ENCODE measurements around the gene TMEM119. TPM values are rescaled to one million over a fixed set of nuclear protein-coding genes. Genes with fewer than 3 reads are reported as not detected.

The TMEM119 gene
- total RNA-seq, 1 experiment from 2014 or later, result not detected

GRCh38 chr12:108565146-108565545 is 32.7 kb downstream of the TMEM119 start:
- intact Hi-C loops (cut with micrococcal nuclease; ENCODE audit: unreplicated experiment), result no loop called here

GRCh38 chr12:108564724-108565123 is 33.2 kb downstream of the TMEM119 start:
- H3K36me3 ChIP-seq (ENCODE audit: control insufficient read depth, insufficient read depth, low read length), result peaks cover 37% of the 10 kb centered on the region
- CTCF ChIA-PET, result interaction anchor here (2.8 kb wide), 1 partner anchor 53 kb away, joined by 17 read pairs; no protein-coding TSS in a partner anchor
- DNase-seq (ENCODE audit: low read depth, low spot score) (no peak), ATAC-seq (no peak)
- H3K27ac ChIP-seq (ENCODE audit: low read length), result peak overlapping the region; percentile 84
- POLR2A ChIA-PET, result no interaction called here
- BruUV-seq (replicated peaks), result no TSS peak
- intact Hi-C loops (cut with micrococcal nuclease; ENCODE audit: unreplicated experiment), result loop anchor here (5.0 kb wide), 1 partner anchor 528 kb away; the partner anchor contains the start of gene ALKBH2
- no peaks in the 10 kb centered on the region for H3K27me3 ChIP-seq (ENCODE audit: control insufficient read depth, insufficient read depth, low read length)
- no peaks in the 10 kb centered on the region for H3K9me3 ChIP-seq (ENCODE audit: control insufficient read depth, insufficient read depth, low read depth, low read length)
- in situ Hi-C loops (cut with HindIII; ENCODE audit: low pct_unique_long_range_greater_than_20kb, low sequenced_read_pairs), result no loop called here
- TF ChIP-seq POLR2AphosphoS5 (IDR thresholded peaks at IDR 0.05; ENCODE audit: low read depth, low read length) (no peak), CTCF (IDR thresholded peaks at IDR 0.05) (no peak), SIN3A (IDR thresholded peaks at IDR 0.05; ENCODE audit: borderline replicate concordance, insufficient read depth, low read depth, low read length) (no peak), REST (IDR thresholded peaks at IDR 0.05; ENCODE audit: insufficient read depth in 1 of 2, low read depth in 2 of 2, low read length in 1 of 2) (no peak), TCF7L2 (IDR thresholded peaks at IDR 0.05; ENCODE audit: low read depth, low read length) (no peak)
- H3K4me3 ChIP-seq (ENCODE audit: low read depth in 2 of 2, low read length in 2 of 2), result no peak overlapping the region
- peaks cover 22% of the 10 kb centered on the region for H3K4me1 ChIP-seq (ENCODE audit: control insufficient read depth, insufficient read depth, low read length)

More at GRCh38 chr12:108565146-108565545, 32.7 kb downstream of the TMEM119 start:
- in situ Hi-C loops (cut with HindIII; ENCODE audit: low pct_unique_long_range_greater_than_20kb, low sequenced_read_pairs), result no loop called here
- H3K27me3 ChIP-seq (ENCODE audit: control insufficient read depth, insufficient read depth, low read length), result no peaks in the 10 kb centered on the region
- H3K27ac ChIP-seq (ENCODE audit: low read length), result peak overlapping the region; percentile 84; the same call in 1 of the 2 replicates
- TF ChIP-seq CTCF (IDR thresholded peaks at IDR 0.05) (no peak), REST (IDR thresholded peaks at IDR 0.05; ENCODE audit: insufficient read depth in 1 of 2, low read depth in 2 of 2, low read length in 1 of 2) (no peak), TCF7L2 (IDR thresholded peaks at IDR 0.05; ENCODE audit: low read depth, low read length) (no peak), SIN3A (IDR thresholded peaks at IDR 0.05; ENCODE audit: borderline replicate concordance, insufficient read depth, low read depth, low read length) (no peak), POLR2AphosphoS5 (IDR thresholded peaks at IDR 0.05; ENCODE audit: low read depth, low read length) (no peak)
- no peak overlapping the region for H3K4me3 ChIP-seq (ENCODE audit: low read depth in 2 of 2, low read length in 2 of 2)
- BruUV-seq (replicated peaks), result no TSS peak
- ATAC-seq (no peak), DNase-seq (ENCODE audit: low read depth, low spot score) (no peak)
- H3K9me3 ChIP-seq (ENCODE audit: control insufficient read depth, insufficient read depth, low read depth, low read length), result no peaks in the 10 kb centered on the region
- peaks cover 36% of the 10 kb centered on the region for H3K36me3 ChIP-seq (ENCODE audit: control insufficient read depth, insufficient read depth, low read length)
- ChIA-PET CTCF (interaction anchor here (2.8 kb wide), 1 partner anchor 53 kb away, joined by 17 read pairs; no protein-coding TSS in a partner anchor), POLR2A (no interaction called here)
- peaks cover 19% of the 10 kb centered on the region for H3K4me1 ChIP-seq (ENCODE audit: control insufficient read depth, insufficient read depth, low read length)

Measured in Panc1 (cell line).